GM21390 (cell line): ENCODE measurements around the gene NME4.
"Not testable (repeated sequence)": the region's sequence is repeated elsewhere in the genome, so short reads cannot be mapped to it uniquely, and the experiment has no call there.

ENCODE experiments used
- ATAC-seq: cut with Tn5 transposase; IDR thresholded peaks from one replicate; pipeline ENCODE4 v1.9.1; 2021; ENCODE audit not compliant: unreplicated experiment

Gene NME4

GRCh38 chr16:396199-396598 lies 800 bp upstream of the NME4 start:
- no peak for ATAC-seq

GRCh38 chr16:396605-397004 lies 394 bp upstream of the NME4 start:
- ATAC-seq: no peak

- no peak for ATAC-seq
Measured at GRCh38 chr16:397736-398332, 835 bp downstream of the NME4 start.

- ATAC-seq: no peak
Measured at GRCh38 chr16:398561-399339, 1.8 kb downstream of the NME4 start.

GRCh38 chr16:399340-400019 lies 2.5 kb downstream of the NME4 start:
- ATAC-seq: no peak

GRCh38 chr16:400061-400591 lies 3.1 kb downstream of the NME4 start:
- ATAC-seq: no peak

- ATAC-seq: peak; percentile 46
Measured at GRCh38 chr16:401468-402348, 4.7 kb downstream of the NME4 start, which contains the start of gene DECR2. DECR2 (plus strand) TSS chr16:401885; CDS start chr16:401964, 79 bp downstream.

GRCh38 chr16:404971-405486 lies 8.0 kb downstream of the NME4 start:
- no peak for ATAC-seq

- ATAC-seq: no peak
Measured at GRCh38 chr16:405548-406506, 8.8 kb downstream of the NME4 start.

GRCh38 chr16:407253-407652 lies 10.3 kb downstream of the NME4 start:
- ATAC-seq: no peak

- no peak for ATAC-seq
Measured at GRCh38 chr16:410516-411178, 13.6 kb downstream of the NME4 start.

GRCh38 chr16:411576-412265 lies 14.7 kb downstream of the NME4 start:
- no peak for ATAC-seq

- no peak for ATAC-seq
Measured at GRCh38 chr16:414395-415169, 17.6 kb downstream of the NME4 start.

- ATAC-seq: not testable (repeated sequence)
Measured at GRCh38 chr16:415170-415498, 18.1 kb downstream of the NME4 start.

GRCh38 chr16:422179-422578 lies 25.2 kb downstream of the NME4 start:
- not testable (repeated sequence) for ATAC-seq

- ATAC-seq: no peak
Measured at GRCh38 chr16:424033-424622, 27.1 kb downstream of the NME4 start.

GRCh38 chr16:424623-425081 lies 27.7 kb downstream of the NME4 start:
- ATAC-seq: no peak
